ENCODE results near the gene SMC6. TPM values are rescaled to one million over a fixed set of nuclear protein-coding genes. Genes with fewer than 3 reads are reported as not detected.
A peak's percentile ranks its signal among the peaks of the same experiment; 100 is the strongest.

SMC6 gene
- total and polyA plus RNA-seq, 10 of the 15 experiments (the other 5 are each of a cell fraction or from before 2014, with no cell fraction given): 12.8 to 63.8 (median 38.8) TPM

GRCh38 chr2:17758118-17758517 is 4.5 kb upstream of the SMC6 start:
- peak overlapping the region; percentile 65 for H3K4me2 ChIP-seq (ENCODE audit: control insufficient read depth, insufficient read depth)

More at GRCh38 chr2:17758118-17758517, 4.5 kb upstream of the SMC6 start:
- intact Hi-C loops (cut with micrococcal nuclease; ENCODE audit: unreplicated experiment): loop anchor here (10.0 kb wide), 1 partner anchor 1103 kb away; no protein-coding TSS in a partner anchor
- 0 out of 2 replicates have a peak overlapping the region, but pooled peaks have one; percentile 13 for H3K4me3 ChIP-seq
- peaks cover 71% of the 10 kb centered on the region for H3K79me2 ChIP-seq (ENCODE audit: control insufficient read depth, insufficient read depth, low read length)
- H3K27ac ChIP-seq (ENCODE audit: control insufficient read depth, insufficient read depth): peak overlapping the region; percentile 33; the same call in 1 of the 2 replicates
- BruUV-seq (replicated peaks): no TSS peak
- no peak overlapping the region for H2AFZ ChIP-seq (ENCODE audit: control insufficient read depth, low read depth, low read length)
- in situ Hi-C loops (cut with MboI): no loop called here
- ChIA-PET SMC1A (ENCODE audit: uncharacterized antibody, unreplicated experiment) (interaction anchor here (0.7 to 6.1 kb wide), 7 partner anchors 10 to 87 kb away, joined by 3 to 60 read pairs (median 4); no protein-coding TSS in a partner anchor), CTCF (interaction anchor here (0.6 to 5.4 kb wide), 8 partner anchors 9 to 88 kb away, joined by 3 to 79 read pairs (median 8); no protein-coding TSS in a partner anchor), RAD21 (ENCODE audit: unreplicated experiment) (interaction anchor here (0.7 to 5.4 kb wide), 8 partner anchors 34 to 75 kb away, joined by 3 to 49 read pairs (median 7); partner anchors contain the start of gene MSGN1), POLR2A (interaction anchor here (0.6 kb wide), 1 partner anchor 1660 kb away, joined by 8 read pairs; no protein-coding TSS in a partner anchor)
- ATAC-seq (no peak), FAIRE-seq (no peak), DNase-seq (ENCODE audit: low read depth, low spot score) (no peak)
- peaks cover 0 to 6% of the 10 kb centered on the region in 2 experiments; a peak in 3 of 4 replicates for H3K36me3 ChIP-seq (ENCODE audit: control insufficient read depth in 2 of 2, insufficient read depth in 2 of 2, low read length in 1 of 2)
- TF ChIP-seq MXI1 (IDR thresholded peaks at IDR 0.05; ENCODE audit: low read depth, low read length): no peak
- TF ChIP-seq POLR2A (IDR thresholded peaks at IDR 0.05; ENCODE audit: low read depth, low read length): no peak
- TF ChIP-seq BCL3 (IDR thresholded peaks at IDR 0.05; ENCODE audit: borderline replicate concordance, insufficient read depth, low read depth, low read length, poor library complexity, severe bottlenecking): no peak
- TF ChIP-seq TCF12 (IDR thresholded peaks at IDR 0.05; ENCODE audit: low read depth, low read length): no peak
- TF ChIP-seq POLR2AphosphoS2 (IDR thresholded peaks at IDR 0.05; ENCODE audit: low read depth, low read length): no peak
- TF ChIP-seq RFX5 (IDR thresholded peaks at IDR 0.05; ENCODE audit: low read depth, low read length): no peak
- TF ChIP-seq ELK1 (IDR thresholded peaks at IDR 0.05; ENCODE audit: low read depth, low read length): no peak
- TF ChIP-seq RBBP5 (conservative IDR thresholded peaks at IDR 0.05): no peak
- 79% methylated on average over 3 of the region's 3 CpGs for WGBS (ENCODE audit: insufficient coverage, insufficient replicate concordance, low lambda C conversion rate, missing lambda C conversion rate)
- no peaks in the 10 kb centered on the region for H4K20me1 ChIP-seq (ENCODE audit: control insufficient read depth, insufficient read depth)
- H3K27me3 ChIP-seq (replicated peaks in 1 of 2; ENCODE audit: control insufficient read depth in 2 of 2, insufficient read depth in 2 of 2, low read length in 1 of 2): no peaks in the 10 kb centered on the region
- no peak overlapping the region for H3K9ac ChIP-seq (ENCODE audit: control insufficient read depth, insufficient read depth, low read length)
- 0 out of 2 replicates have a peak, but pooled peaks cover 3% of the 10 kb centered on the region for H3K4me1 ChIP-seq (ENCODE audit: control insufficient read depth, insufficient read depth, low read length)
- no peaks in the 10 kb centered on the region for H3K9me3 ChIP-seq (replicated peaks; ENCODE audit: control insufficient read depth, insufficient read depth, low read length)
